Activated CD4-positive, alpha-beta T cell treated with anti-CD3 and anti-CD28 coated beads, Interleukin-2, amount 50 U/mL, for 1 hour (primary cell): ENCODE data around the gene MEP1A.
"Not testable (repeated sequence)": the region's sequence is repeated elsewhere in the genome, so short reads cannot be mapped to it uniquely, and the experiment has no call there.

Experiments
- DNase-seq: peaks from one replicate; pipeline ENCODE4 v3.0.0-alpha.2; 2020

MEP1A gene

DNA sequence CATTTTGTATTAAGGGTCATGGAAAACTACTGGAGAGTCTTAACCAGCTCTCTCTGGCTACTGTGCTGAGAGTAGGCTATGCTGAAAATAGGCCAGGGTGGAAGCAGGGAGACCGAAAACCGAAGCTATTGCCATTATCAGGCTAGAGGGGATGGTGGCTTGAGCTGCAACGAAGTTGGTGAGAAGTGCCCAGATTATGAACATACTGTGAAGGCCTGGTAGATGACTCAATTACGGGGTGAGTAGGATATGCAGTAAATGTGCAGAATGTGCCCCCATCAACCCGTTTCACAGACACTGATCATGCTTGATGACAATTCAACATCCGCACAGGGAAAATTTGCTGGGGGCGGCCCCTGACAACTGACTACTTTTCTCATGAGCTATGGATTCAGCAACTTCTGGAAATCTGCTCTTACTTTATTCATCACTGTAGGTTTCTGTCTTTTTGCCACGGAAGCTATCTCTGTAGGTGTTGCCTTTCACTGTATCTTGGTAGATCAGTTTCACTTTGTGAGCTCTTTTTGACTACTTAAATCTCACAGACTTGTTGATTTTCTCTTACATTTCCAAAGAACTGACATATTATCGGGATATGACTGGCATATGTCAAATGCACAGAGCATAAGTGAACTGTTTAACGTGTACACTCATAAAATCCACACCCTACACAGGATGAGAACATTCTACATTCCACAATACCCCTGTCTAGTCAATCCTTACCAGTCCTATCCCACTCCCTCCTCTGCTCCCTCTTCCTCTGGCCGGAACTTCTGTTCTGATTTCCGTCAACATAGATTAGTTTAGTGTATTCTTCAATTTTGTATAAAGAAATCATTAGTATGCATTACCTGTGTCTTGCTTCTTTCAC, 15.5 kb upstream of the MEP1A start:
- no peak for DNase-seq

DNA sequence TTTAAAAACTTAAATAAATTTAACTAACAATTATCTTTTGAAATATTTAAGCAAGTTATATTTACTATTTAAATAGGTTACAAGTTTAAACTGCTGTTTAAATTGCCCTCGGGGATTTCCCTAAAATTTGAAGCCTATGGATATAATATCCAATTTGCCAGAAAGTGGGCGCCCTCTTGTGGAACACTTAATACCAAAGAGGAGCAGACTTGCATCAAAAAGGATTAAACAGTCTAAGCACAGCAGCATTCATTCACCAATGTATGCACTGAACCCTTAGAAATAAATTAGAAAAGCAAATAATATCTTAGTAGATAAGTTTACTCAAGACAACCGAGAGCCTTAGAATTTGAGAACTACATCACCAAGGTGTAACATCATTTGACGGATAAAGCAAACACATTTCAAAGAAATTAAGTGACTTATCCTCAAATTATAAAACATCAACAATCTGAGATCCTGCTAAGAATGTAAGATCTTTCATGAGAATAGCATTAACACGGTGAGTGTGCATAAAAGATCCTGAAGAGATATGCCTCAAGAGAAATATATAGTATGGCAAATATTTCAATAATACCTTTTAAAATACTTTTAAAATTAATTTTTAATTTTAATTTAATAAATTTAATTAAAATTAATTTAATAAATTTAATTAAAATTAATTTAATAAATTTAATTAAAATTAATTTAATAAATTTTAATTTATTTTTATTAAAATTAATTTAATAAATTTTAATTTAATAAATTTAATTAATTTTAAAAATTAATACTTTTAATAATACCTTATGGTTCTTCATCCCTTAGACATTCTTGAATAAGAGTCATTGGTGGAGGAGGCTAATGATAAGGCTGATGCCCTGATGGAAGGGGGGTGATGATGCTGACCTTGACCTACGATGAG, 11.5 kb upstream of the MEP1A start:
- no peak for DNase-seq

DNA sequence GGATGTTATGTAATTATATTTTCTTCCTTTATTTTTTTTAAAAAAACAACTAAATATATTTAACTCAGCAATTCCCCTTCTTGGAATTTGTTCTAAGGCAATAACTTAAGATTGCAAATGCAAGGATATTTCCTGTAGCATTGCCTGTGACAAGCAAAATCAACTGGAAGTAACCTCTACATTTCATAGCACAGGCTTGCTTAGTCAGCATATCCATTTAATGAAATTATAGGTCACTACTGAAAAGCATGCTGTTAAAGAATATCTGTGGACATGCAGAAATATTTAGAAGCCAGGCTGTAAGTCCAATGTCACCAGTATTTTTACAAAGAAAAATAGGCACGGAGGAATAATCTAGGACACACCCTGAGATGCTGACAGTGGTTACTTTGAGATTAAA, 8.7 kb upstream of the MEP1A start:
- no peak for DNase-seq

DNA sequence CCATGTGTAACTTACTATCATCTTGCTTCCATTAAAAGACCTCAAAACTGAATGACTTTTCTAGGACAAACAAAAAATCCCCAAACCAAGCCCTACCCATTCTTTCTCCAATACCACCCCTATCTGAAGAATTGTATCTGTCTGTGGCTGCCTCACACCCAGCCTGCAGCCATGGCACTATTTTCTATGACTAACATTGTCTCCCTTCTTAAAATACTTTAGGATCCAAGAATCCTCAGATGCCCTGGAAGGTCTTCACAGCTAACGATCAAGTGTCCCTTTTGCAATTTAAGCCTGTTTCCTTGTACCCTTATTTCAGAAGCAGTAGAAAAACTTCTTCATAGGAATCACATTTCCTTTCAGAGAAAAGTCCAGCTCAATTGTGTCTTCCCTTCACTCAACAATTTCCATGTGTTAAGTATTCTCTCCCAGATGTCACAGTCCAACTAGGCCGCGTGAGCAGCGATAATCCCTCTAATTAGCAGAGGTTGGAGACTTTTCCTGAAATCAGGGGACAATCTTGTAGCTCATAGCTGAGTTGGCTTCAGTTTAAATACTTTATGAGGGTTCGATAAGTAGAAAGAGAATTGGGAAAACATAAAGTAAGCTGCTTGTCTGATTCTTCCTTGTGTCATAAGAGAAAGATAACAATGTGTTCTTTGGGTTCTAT, 5.2 kb upstream of the MEP1A start:
- no peak for DNase-seq

DNA sequence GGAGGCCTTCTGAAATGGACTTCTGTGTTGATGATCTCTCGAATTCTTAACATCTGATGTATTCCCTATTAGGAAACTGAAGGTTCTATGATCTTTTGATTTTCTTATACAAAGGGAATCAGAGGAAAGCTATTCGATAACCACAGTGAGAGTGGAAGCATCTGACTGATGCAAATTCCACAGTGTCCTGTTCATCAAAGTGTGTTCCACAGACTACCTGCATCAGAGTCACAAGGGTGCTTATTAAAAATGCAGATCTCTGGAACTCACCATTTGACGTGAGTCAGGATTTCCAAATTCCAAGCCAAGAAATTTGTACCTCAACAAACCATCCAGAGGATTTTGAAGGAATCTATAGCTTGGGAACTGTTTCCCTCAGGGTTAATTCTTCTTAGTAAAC, 4.4 kb upstream of the MEP1A start:
- DNase-seq, result no peak

DNA sequence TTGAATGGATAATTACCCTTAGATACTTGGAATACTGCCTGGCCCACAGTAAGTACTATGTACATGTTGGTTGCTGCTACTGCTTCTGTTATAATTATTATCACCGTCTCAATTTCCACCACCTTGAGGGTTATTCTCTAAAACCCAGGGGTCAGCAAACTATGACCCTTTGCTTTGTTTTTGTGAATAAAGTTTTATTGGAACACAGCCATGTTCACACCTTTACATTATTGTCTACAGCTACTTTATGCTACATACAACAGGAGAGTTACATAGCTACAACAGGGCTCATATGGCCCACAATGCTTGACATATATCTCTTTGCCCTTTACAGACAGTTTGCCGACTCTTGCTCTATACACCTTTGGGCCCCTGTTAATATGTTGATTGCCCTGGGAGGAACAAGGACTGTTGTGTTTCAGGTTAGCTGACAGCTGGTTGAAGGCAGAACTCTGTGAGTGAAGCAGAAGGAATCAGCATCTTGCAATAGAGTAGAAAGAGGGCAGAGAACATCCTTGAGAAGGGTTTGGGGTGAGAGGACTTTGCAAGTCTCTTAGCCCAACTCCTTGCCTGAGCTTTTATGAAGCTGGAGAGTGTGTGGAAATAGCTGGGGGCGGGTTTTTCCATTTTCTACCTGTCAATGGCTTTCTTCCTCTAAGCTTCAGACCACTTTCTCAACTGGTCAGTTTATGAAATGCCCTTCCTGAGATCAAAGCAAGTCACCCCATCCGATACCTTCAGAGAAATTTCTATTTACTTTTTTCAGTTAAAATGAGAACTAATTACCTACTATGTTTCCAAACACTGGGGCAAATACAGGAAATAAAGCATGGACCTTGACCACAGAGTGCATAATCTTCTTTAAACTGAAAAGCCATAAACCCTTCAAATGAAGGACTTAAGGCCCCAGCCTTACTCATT, 3.5 kb upstream of the MEP1A start:
- no peak for DNase-seq

DNA sequence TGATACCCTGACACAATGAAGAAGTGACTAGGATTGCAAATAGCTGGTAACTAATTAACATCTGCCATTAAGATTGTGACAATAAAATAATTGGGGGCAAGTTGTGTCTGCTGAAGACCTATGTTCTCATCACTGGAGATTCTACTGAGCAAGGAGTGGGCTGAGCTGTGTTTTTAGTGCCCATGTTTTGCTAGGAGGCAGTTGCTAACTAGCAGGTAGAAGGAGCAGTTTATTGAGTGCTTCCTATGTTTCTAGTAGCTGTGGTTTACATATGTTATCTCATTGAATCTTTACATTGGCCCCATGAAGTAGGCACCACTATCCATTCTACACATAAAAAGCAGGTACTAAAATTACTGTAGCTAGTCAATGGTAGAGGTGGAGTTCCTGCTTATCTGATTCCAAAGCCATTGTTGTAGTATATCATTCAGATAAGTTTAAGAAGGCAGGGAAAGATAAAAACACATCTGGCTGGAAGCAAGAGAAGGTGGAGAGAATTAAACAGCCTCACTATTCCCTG, 2.8 kb upstream of the MEP1A start:
- no peak for DNase-seq

DNA sequence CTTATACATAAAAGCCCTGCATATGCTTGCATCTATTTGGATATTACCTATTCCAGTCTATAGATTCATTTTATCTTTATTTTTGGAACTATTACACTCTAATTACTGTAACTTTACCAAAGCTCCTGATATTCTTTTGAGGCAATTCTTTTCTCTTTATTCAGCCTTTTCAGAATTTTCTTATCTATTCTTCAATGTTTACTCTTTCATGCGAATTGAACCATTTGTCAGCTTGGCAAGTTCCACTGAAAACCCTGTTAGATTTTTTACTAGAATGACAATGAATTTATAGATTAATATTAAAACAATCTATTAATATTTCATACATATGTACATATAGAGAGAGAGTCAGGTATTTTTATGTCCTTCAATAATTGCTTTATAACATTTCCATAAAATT, 554 bp upstream of the MEP1A start:
- DNase-seq, result no peak

DNA sequence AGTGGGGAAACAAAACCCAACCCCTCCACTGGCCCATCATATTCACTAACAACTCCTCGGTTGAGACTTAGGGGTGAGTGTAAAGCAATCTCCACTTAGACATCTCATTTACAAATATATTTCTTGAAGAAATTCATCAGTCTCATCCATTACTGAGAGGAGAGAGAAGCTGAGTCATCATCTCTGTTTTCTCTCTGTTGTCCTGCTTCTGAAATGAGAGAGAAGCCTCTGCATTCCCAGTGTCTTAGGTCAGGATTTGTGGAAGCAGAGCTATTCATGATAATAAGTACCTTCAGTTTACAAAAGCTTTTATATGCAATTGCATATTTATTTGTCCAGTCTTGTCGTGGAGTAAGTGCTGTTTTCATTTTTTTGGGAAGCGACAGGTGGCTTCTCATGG, 879 bp downstream of the MEP1A start:
- DNase-seq, result no peak

DNA sequence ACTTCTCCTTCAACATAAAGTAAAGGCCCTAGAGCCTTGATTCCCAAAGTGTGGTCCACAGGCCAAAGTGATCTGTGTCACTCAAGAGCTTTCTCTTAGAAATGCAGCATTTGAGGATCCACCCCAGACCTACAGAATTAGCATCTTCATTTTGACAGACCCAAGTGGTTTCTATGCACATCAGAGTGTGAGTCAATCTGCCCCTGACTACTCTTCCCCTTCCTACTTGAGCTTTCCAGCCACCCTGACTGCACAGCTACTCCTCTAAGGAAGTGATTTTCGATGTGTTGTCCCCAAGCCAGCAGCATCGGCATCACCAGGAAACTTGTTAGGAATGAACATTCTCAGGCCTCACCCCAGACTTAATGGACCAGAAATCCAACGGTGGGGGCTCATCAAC, 2.6 kb downstream of the MEP1A start:
- no peak for DNase-seq

DNA sequence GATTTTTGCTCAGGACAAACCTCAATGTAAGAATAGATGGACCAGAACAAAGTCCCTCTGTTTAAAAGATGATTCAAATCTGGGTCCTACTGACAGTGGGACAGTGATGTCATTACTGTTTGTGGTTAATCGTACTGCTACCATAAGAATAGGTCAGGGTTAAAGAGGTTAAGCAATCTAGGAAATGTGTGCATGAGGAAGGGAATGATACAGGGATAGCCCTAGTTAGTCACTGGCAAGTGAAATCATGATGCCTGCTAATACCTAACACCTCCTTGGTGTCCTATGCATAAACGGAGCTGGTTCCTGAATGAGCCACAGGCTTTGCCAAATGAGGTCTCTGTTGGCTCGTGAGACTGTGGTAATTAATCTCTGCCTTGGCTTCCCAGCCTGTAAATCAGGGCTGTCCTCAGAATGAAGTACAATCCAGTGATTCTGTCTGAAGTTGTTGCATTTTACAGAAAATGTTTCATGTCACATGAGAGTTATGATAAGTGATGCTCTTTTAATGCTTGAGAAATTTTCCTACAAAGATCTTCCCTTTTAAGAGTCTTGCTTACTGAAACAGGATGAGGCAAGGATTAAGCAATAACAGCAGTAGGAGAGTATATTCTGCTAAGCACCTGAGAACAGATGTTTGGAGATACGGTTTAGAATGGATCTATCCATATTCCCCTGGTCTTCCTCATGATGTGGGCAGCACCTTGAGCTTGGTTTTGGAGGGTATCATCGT, 3.8 kb downstream of the MEP1A start:
- no peak for DNase-seq

DNA sequence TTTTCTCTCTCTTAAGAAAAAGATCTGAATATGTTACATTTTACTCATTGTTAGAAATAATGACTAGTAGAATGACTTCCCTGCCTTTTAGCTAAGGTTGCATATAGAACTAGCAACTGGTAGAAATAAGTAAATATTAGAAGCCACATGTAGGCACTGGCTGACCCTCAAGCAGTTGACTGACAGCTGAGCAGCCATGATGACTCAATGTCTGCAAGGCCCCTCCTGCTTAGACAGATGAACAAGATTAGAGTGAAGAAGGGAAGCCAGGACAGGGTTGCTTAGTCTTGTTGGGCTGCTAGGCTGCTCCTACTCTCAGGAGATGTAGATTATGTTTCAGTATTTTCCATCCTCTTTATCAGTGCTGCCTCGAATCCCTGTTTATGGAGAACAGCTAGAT, 6.5 kb downstream of the MEP1A start:
- no peak for DNase-seq

DNA sequence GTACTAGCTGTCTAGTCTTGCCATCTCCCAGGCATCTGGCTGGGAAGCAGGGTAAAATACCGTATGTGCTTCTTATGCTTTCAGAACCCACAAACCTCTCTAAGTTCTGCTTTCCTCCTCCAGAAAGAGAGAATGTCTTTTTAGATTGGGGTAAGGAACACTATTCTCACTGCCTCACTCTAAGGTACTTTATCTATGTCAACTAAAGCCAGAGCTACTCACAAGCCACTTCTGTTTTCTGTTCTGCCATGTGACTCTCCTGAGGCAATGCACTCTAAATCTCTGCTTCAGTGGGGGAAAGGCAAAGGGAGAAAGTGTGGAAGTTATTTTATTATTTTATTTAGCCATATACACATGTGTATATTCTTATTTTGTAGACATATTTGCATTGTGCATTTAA, 15.6 kb downstream of the MEP1A start:
- no peak for DNase-seq

DNA sequence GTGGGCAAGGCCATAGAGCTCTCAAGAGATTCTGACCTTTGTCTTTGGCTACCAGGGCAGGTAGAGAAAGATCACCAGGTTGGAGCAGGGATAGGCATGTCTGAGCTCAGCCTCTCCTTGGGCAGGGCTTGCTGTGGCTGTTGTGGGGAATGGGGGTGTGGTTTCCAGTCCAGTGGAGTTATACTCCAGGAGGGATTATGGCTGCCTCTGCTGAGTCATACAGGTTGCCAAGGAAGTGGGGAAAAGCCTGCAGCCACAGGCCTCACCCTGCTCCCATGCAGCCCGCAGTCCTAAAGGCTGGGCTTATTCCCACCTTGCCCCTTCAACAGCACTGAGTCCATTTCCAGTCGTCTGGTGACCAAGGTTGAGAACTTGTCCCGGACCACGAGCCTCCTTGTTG, 21.9 kb downstream of the MEP1A start:
- DNase-seq, result no peak

DNA sequence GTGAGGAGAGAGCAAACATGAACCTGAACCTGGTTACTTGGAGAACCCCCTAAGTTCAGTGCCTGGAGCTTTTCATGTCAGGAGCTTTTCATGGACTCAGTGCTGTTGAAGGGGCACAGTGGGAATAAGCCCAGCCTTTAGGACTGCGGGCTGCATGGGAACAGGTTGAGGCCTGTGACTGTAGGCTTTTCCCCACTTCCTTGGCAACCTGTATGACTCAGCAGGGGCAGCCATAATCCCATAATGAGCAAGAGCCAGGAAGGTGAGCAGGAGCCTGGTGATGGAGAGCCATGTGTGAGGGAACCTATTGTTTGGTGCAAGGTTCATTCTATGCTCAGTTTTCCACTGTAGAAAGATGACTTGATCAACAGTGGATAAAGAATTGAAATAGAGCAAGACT, 23.4 kb downstream of the MEP1A start:
- DNase-seq, result no peak

DNA sequence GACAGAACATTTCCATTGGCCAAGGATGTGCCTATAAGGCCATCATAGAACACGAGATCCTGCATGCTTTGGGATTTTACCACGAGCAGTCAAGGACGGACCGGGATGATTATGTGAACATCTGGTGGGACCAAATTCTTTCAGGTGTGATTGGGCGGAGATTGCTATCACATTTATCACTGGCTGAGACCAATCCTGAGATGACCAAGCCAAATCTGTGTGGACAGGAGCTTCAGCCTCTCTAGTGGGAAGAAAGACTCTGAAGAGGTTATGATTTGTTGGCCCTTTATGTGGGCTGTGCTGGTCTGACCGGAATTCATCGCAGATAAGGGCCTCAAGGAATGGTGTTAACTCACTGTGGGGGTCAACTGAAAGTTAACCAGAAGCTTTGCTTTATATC, 26.4 kb downstream of the MEP1A start:
- no peak for DNase-seq

DNA sequence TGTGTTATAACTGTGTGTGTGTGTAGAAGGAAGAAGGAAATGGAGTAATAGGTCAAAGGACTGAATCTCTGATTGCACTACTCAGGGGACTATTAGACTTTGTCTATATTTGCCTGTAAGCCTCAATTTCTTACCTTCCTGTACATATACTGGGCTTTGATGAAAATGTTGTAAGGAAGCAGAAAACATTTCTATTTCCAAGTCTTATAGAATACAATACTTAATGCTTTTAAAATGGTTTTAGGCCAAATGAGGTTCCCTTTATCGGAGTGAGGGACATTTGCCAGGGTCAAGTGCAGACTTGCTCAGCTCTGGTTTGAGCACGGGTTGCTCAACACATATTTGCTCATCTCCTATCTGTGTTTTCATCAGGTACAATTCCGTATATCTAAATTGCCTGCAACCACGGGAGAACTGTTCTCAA, 28.3 kb downstream of the MEP1A start:
- no peak for DNase-seq

DNA sequence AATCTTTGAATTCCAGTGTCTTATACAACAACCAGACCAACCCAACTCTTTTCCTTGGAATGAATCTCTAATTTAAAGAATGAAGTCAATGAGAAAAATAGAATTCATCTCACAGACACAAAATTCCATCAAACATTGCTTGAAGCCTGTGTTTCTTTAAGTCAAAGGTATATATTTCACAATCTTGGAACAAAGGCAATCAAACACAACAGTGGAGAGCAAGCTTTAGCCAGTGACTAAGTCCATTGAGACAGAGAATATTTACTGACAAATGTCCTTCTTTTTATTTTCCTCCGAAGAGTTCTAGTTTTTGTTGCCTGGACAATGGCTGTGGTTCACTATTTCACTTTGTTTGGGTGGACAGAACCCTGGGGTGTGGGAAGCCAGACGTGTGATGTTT, 35.8 kb downstream of the MEP1A start:
- no peak for DNase-seq

DNA sequence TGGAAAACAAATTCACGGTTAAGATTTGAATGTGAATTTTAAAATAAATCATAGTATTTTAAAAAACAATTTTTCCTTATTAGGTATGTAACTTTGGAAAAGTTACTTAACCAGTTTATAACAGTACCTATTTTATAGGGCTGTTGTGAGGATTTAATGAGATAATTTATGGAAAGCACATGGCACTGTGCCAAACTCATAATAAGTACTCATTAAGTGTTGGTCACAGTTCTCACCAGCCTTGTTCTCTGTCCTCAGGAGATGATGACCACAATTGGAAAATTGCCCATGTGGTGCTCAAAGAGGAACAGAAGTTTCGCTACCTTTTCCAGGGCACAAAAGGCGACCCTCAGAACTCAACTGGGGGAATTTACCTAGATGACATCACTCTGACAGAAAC, 39.6 kb downstream of the MEP1A start:
- no peak for DNase-seq

DNA sequence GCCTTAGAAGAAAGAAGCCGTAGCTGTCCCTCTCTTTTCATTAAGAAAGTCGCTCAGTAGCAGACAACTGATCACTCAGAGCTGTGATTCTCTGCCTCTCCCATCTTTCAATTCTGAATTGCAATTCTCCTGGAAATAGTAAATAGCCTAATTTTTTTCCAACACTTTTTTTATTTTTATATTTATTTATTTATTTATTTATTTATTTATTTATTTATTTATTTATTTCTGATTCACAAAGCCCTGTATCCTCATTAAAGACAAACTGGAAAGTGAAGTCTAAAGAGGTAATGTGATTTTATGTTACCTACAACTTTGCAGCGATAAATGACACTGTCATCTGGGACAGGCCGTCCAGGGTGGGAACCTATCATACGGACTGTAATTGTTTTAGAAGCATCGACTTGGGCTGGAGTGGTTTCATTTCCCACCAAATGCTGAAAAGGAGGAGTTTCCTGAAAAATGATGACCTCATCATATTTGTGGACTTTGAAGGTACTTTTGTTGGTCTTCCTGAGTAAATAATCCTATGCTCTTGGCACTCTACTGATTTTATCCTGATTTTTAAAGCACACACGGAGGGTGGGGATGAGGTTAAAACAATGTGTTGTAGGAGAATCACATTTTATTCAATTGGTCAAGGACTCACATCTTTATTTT, 41.2 kb downstream of the MEP1A start:
- DNase-seq, result not testable (repeated sequence)

DNA sequence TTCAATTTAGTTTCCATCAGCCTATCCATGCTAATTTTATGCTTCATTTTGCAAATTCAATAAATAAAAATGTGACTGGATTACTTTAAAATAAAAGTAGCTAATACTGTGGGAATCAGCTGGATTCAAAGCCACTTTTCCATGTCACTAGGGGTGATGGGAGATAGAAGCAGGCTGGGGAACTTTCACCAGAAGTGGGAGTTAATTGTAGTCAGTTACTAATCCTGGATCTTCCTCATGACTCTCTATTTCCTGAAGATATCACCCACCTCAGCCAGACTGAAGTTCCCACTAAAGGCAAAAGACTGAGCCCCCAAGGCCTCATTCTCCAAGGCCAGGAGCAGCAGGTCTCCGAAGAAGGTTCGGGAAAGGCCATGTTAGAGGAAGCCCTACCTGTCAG, 41.8 kb downstream of the MEP1A start:
- not testable (repeated sequence) for DNase-seq
